SU-DHL-6 (cell line): ENCODE data around the gene ITFG1.

ENCODE experiments used
- H2AFZ ChIP-seq: fragments of 200-600 bp; sonication (generic); 2 replicates; pipeline ENCODE4 v1.6.1; 2014; ENCODE audit warnings: low read depth, mild to moderate bottlenecking, moderate library complexity, mixed read lengths, antibody characterized with exemption, low read length; ENCODE audit not compliant: severe bottlenecking
- H3F3A ChIP-seq: fragments of 200-600 bp; shearing (Covaris generic); 2 replicates; pipeline ENCODE4 v1.6.0; 2016; ENCODE audit warnings: antibody characterized with exemption, mild to moderate bottlenecking; ENCODE audit not compliant: insufficient read depth
- H3K27ac ChIP-seq: fragments of 200-600 bp; sonication (generic); 2 replicates; pipeline ENCODE4 v1.5.1; 2016; ENCODE audit warnings: low read depth, mild to moderate bottlenecking, low read length, moderate library complexity, mixed read lengths
- H3K27me3 ChIP-seq: fragments of 200-600 bp; sonication (generic), shearing (Covaris generic); 2 replicates; pipeline ENCODE4 v1.6.0; 2014; ENCODE audit warnings: mild to moderate bottlenecking, low read length
- H3K36me3 ChIP-seq: fragments of 200-600 bp; sonication (generic); 2 replicates; pipeline ENCODE4 v1.6.1; 2014; ENCODE audit warnings: mild to moderate bottlenecking, low read length, mixed read lengths
- H3K4me2 ChIP-seq: fragments of 300-600, 200-600 bp; shearing (Covaris generic), sonication (generic); 2 replicates; pipeline ENCODE4 v1.6.0; 2014; ENCODE audit warnings: low read length, low read depth, mild to moderate bottlenecking; ENCODE audit not compliant: poor library complexity, severe bottlenecking
- H3K4me3 ChIP-seq: fragments of 200-600 bp; sonication (generic); 2 replicates; pipeline ENCODE4 v1.5.1; 2014; ENCODE audit warnings: antibody characterized with exemption, low read length, mild to moderate bottlenecking, mixed read lengths; ENCODE audit not compliant: insufficient read depth, poor library complexity, severe bottlenecking
- H3K79me2 ChIP-seq: fragments of 200-600 bp; sonication (generic); 2 replicates; pipeline ENCODE4 v1.6.1; 2014; ENCODE audit warnings: mild to moderate bottlenecking, low read length, moderate library complexity; ENCODE audit not compliant: insufficient read depth
- H3K9ac ChIP-seq: fragments of 200-600 bp; sonication (generic); 2 replicates; pipeline ENCODE4 v1.7.0; 2014; ENCODE audit warnings: mild to moderate bottlenecking, low read length
- H3K9me2 ChIP-seq: fragments of 200-600 bp; sonication (generic); replicated peaks from 2 replicates; pipeline ENCODE4 v1.6.1; 2014; ENCODE audit warnings: low read length; ENCODE audit not compliant: insufficient read depth
- H3K9me3 ChIP-seq: fragments of 200-600 bp; sonication (generic); 2 replicates; pipeline ENCODE4 v1.6.1; 2014; ENCODE audit warnings: low read length, mixed read lengths; ENCODE audit not compliant: insufficient read depth
- H4K20me1 ChIP-seq: fragments of 200-600 bp; sonication (generic); 2 replicates; pipeline ENCODE4 v1.6.1; 2014; ENCODE audit warnings: low read depth, mild to moderate bottlenecking, antibody characterized with exemption, low read length, moderate library complexity, mixed read lengths
- CTCF ChIP-seq: fragments of 200-600 bp; sonication (generic); IDR thresholded peaks from one replicate; pipeline ENCODE4 v1.5.1; 2017; ENCODE audit warnings: antibody characterized with exemption, mild to moderate bottlenecking, low read length, moderate library complexity; ENCODE audit not compliant: insufficient read depth, poor library complexity, severe bottlenecking
- EZH2phosphoT487 ChIP-seq: fragments of 200-600 bp; sonication (generic), shearing (Covaris generic); conservative IDR thresholded peaks from 2 replicates; pipeline ENCODE4 v1.6.1; 2018; ENCODE audit warnings: mild to moderate bottlenecking, antibody characterized with exemption, low read length, moderate library complexity, mixed read lengths

ITFG1 gene

GRCh38 chr16:47320546-47321310, 140.1 kb downstream of the ITFG1 start:
- Histone ChIP-seq H3K36me3 (peaks cover 21% of the 10 kb centered on the region), H3K9ac (no peak overlapping the region), H3K9me2 (no peaks in the 10 kb centered on the region), H3F3A (0 out of 2 replicates have a peak, but pooled peaks cover 7% of the 10 kb centered on the region), H3K9me3 (peaks cover 8% of the 10 kb centered on the region; the same call in 1 of the 2 replicates), H2AFZ (no peak overlapping the region), H3K4me2 (no peak overlapping the region), H3K27ac (peak overlapping the region; percentile 12; the same call in 1 of the 2 replicates), H3K27me3 (no peaks in the 10 kb centered on the region), H3K4me3 (no peak overlapping the region), H4K20me1 (no peaks in the 10 kb centered on the region), H3K79me2 (no peaks in the 10 kb centered on the region)
- no peak for TF ChIP-seq EZH2phosphoT487
- no peak for TF ChIP-seq CTCF

GRCh38 chr16:47317465-47318240, 143.2 kb downstream of the ITFG1 start:
- peak overlapping the region; percentile 64 for H3K4me2 ChIP-seq
- no peaks in the 10 kb centered on the region for H3K79me2 ChIP-seq
- peak overlapping the region; percentile 76 for H3K27ac ChIP-seq
- peak overlapping the region; percentile 22 for H3K4me3 ChIP-seq
- H3K9me2 ChIP-seq: no peaks in the 10 kb centered on the region
- H3K36me3 ChIP-seq: peaks cover 23% of the 10 kb centered on the region
- no peaks in the 10 kb centered on the region for H4K20me1 ChIP-seq
- no peaks in the 10 kb centered on the region for H3K27me3 ChIP-seq
- H3F3A ChIP-seq: peaks cover 33% of the 10 kb centered on the region
- peaks cover 8% of the 10 kb centered on the region; the same call in 1 of the 2 replicates for H3K9me3 ChIP-seq
- no peak overlapping the region for H2AFZ ChIP-seq
- no peak for TF ChIP-seq CTCF
- TF ChIP-seq EZH2phosphoT487: no peak
- H3K9ac ChIP-seq: peak overlapping the region; percentile 24; the same call in 1 of the 2 replicates

GRCh38 chr16:47316442-47317015, 144.3 kb downstream of the ITFG1 start:
- Histone ChIP-seq H3K4me3 (no peak overlapping the region), H3K9me3 (peaks cover 8% of the 10 kb centered on the region; the same call in 1 of the 2 replicates), H3K4me2 (peak overlapping the region; percentile 64), H2AFZ (no peak overlapping the region), H3K9me2 (no peaks in the 10 kb centered on the region), H3K36me3 (peaks cover 25% of the 10 kb centered on the region), H3K27ac (peak overlapping the region; percentile 76), H4K20me1 (no peaks in the 10 kb centered on the region), H3K9ac (no peak overlapping the region), H3K79me2 (no peaks in the 10 kb centered on the region), H3F3A (peaks cover 44% of the 10 kb centered on the region), H3K27me3 (no peaks in the 10 kb centered on the region)
- TF ChIP-seq EZH2phosphoT487 (no peak), CTCF (no peak)
